Esophagus muscularis mucosa (tissue), 4 donors: ENCODE measurements around the gene MCM5. TPM values are rescaled to one million over a fixed set of nuclear protein-coding genes. Genes with fewer than 3 reads are reported as not detected.

Experiments used
- DNase-seq: peaks from one replicate; pipeline ENCODE4 v3.0.0-alpha.2; 2017; ENCODE audit errors: extremely low spot score
- H3K27ac ChIP-seq, 4 donors: fragments of 200-600 bp; sonication (generic); replicated peaks in 1 of 4; 1 replicate in 3 of 4; 2 replicates in 1 of 4; pipeline ENCODE4 v1.5.1; 2016 to 2019; ENCODE audit warnings: mild to moderate bottlenecking in 1 of 4
- H3K27me3 ChIP-seq, 4 donors: fragments of 200-600 bp; sonication (generic); one replicate each; pipeline versions ENCODE4 v1.5.1 to v1.6.0; 2016 to 2019
- H3K36me3 ChIP-seq, 4 donors: fragments of 200-600 bp; sonication (generic); one replicate each; pipeline ENCODE4 v1.5.1; 2016 to 2019
- H3K4me1 ChIP-seq, 4 donors: fragments of 200-600 bp; sonication (generic); one replicate each; pipeline ENCODE4 v1.5.1; 2016 to 2019
- H3K4me3 ChIP-seq, 4 donors: fragments of 200-600 bp; sonication (generic); 1 replicate in 2 of 4; 2 replicates in 2 of 4; pipeline ENCODE4 v1.5.1; 2016 to 2019; ENCODE audit warnings: mild to moderate bottlenecking in 4 of 4, moderate library complexity in 1 of 4
- H3K9me3 ChIP-seq, 4 donors: fragments of 200-600 bp; sonication (generic); 1 replicate in 3 of 4; 2 replicates in 1 of 4; pipeline ENCODE4 v1.5.1; 2016 to 2019
- EP300 ChIP-seq: sonication (generic); formaldehyde crosslinking; IDR thresholded peaks from one replicate; pipeline ENCODE4 v1.6.1; 2017; ENCODE audit warnings: antibody characterized with exemption
- POLR2A ChIP-seq: fragments of 450-650 bp; IDR thresholded peaks from one replicate; pipeline ENCODE4 v1.6.1; 2017; ENCODE audit warnings: antibody characterized with exemption, moderate library complexity, mild to moderate bottlenecking, low read depth
- POLR2AphosphoS5 ChIP-seq, 2 donors: sonication (generic); formaldehyde crosslinking; IDR thresholded peaks; one replicate each; pipeline ENCODE4 v1.6.1; 2017; ENCODE audit warnings: antibody characterized with exemption in 2 of 2
- WGBS: methylation state at CpG from one replicate; pipeline ENCODE4 v1.1.5; 2018; 5-methylcytosine and 5-hydroxymethylcytosine counted together
- intact Hi-C: fragments of 100-400 bp; cut with DNase I; formaldehyde crosslinking; loops from one replicate; pipeline ENCODE4 v1.15.1; 2023
- total RNA-seq, 4 donors: library from RNA; depleted of rRNA; stranded (reverse); fragments of >200 nt; gene quantifications; one replicate each; pipeline versions ENCODE4 v1.1.0 to v1.2.1, GENCODE V29; 2016
- TF ChIP-seq, protein P1 (sequence below), 3 experiments: fragments of 200-600 bp in 2 of 3; fragments of 450-650 bp in 1 of 3; sonication (generic) in 2 of 3; IDR thresholded peaks; one replicate each; pipeline ENCODE4 v1.5.1; 2017 to 2019; ENCODE audit warnings: antibody characterized with exemption in 3 of 3, mild to moderate bottlenecking in 2 of 3, moderate library complexity in 1 of 3

The MCM5 gene
- total RNA-seq, 4 donors from 2014 or later, result 9.1 to 22.2 (median 16.4) TPM

DNA sequence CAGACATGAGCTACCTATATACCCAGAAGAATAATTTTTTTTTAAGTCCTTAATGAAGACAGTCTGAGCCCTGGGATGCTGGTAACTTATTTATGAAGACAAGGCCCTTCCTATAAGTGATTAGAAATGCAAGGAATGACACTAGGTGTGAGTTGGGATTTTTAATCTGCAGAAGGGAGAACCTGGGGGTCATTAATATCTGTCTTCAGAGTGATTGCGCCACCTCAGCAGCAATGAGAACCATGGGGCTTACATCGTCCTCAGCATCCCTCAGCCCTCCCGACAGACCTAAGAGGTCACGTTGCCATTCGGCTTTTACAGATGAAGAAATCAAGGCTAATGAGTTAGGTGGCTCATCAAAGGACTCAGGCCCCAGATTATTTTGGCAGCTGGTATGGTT, 55.6 kb downstream of the MCM5 start:
- no peak for DNase-seq
- WGBS, result 90% methylated on average over 5 of the region's 5 CpGs
- intact Hi-C loops, result no loop called here
- TF ChIP-seq, protein P1, sequence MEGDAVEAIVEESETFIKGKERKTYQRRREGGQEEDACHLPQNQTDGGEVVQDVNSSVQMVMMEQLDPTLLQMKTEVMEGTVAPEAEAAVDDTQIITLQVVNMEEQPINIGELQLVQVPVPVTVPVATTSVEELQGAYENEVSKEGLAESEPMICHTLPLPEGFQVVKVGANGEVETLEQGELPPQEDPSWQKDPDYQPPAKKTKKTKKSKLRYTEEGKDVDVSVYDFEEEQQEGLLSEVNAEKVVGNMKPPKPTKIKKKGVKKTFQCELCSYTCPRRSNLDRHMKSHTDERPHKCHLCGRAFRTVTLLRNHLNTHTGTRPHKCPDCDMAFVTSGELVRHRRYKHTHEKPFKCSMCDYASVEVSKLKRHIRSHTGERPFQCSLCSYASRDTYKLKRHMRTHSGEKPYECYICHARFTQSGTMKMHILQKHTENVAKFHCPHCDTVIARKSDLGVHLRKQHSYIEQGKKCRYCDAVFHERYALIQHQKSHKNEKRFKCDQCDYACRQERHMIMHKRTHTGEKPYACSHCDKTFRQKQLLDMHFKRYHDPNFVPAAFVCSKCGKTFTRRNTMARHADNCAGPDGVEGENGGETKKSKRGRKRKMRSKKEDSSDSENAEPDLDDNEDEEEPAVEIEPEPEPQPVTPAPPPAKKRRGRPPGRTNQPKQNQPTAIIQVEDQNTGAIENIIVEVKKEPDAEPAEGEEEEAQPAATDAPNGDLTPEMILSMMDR (IDR thresholded peaks at IDR 0.05), result no peak
- TF ChIP-seq POLR2A (no peak), EP300 (no peak), POLR2AphosphoS5 (IDR thresholded peaks at IDR 0.05) (no peak)
- no peaks in the 10 kb centered on the region for H3K27me3 ChIP-seq
- peaks cover 0 to 12% (median 4%) of the 10 kb centered on the region in 4 donors for H3K4me1 ChIP-seq
- H3K36me3 ChIP-seq, result peaks cover 0 to 3% (median 0%) of the 10 kb centered on the region in 4 donors
- H3K27ac ChIP-seq, result no peak overlapping the region
- no peak overlapping the region for H3K4me3 ChIP-seq
- no peaks in the 10 kb centered on the region for H3K9me3 ChIP-seq

DNA sequence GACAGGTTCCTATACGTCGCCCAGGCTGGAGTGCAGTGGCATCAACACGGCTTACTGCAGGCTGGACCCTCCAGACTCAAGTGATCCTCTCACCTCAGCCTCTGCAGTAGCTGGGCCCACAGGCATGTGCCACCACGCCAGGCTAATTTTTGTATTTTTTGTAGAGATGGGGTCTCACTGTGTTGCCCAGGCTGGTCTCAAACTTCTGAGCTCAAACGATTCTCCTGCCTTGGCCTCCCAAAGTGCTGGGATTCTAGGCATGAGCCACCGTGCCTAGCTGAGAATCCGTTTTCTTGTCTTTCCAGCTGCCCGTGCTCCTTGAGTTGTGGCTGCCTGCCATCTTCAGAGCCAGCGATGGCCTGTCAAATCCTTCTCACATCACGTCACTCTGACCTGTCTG, 56.8 kb downstream of the MCM5 start:
- H3K4me1 ChIP-seq, result peaks cover 0 to 12% (median 4%) of the 10 kb centered on the region in 4 donors
- DNase-seq, result no peak
- no peaks in the 10 kb centered on the region for H3K9me3 ChIP-seq
- H3K36me3 ChIP-seq, result no peaks in the 10 kb centered on the region
- TF ChIP-seq, protein P1 (IDR thresholded peaks at IDR 0.05), result no peak
- TF ChIP-seq POLR2AphosphoS5 (IDR thresholded peaks at IDR 0.05) (no peak), POLR2A (no peak), EP300 (no peak)
- no peaks in the 10 kb centered on the region for H3K27me3 ChIP-seq
- 95% methylated on average over 10 of the region's 10 CpGs for WGBS
- no peak overlapping the region for H3K4me3 ChIP-seq
- intact Hi-C loops, result no loop called here
- H3K27ac ChIP-seq, result no peak overlapping the region

DNA sequence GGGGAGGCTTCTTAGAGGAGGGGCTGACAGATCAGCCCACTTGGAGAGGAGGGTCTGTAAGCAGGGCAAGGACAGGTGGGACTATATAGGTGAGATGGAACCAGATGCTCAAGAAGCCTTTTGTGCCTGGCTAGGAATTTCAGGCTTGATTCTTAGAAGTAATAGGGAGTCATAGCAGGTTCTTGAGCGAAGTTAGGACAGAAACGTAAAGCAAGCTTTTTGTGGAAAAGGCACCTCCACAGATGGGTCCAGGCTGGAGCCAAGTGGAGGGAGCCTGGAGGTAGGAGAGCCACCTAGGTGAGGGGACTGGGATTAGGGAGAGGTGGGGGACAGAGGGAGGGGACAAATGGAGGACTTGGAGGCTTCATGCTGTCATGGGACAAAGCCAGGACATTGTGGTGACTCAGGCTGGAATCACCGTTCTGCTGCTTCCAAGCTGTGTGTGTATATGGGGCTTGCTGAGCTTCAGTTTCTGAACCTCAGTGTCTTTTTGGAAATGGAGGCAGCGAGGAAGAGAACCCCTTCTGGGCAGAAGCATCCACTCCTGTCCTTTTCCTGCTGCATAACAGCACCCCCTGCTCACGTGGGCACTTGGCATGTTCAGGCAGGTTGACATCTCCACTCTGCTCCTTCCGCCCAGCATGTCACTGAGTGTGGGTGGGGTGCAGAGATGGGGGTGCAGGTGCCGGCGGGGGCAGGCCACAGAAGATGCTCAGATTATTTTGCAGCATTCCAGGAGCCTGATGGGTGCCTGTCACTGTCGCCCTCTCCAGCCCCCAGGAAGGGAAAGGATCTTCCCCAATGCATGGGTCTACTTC, 58.0 kb downstream of the MCM5 start:
- intact Hi-C loops, result no loop called here
- Histone ChIP-seq H3K36me3 (no peaks in the 10 kb centered on the region), H3K4me3 (no peak overlapping the region), H3K4me1 (peaks cover 0 to 12% (median 4%) of the 10 kb centered on the region in 4 donors), H3K9me3 (no peaks in the 10 kb centered on the region), H3K27ac (no peak overlapping the region), H3K27me3 (no peaks in the 10 kb centered on the region)
- TF ChIP-seq, protein P1 (IDR thresholded peaks at IDR 0.05), result no peak
- TF ChIP-seq POLR2AphosphoS5 (IDR thresholded peaks at IDR 0.05) (no peak), POLR2A (no peak), EP300 (no peak)
- 84% methylated on average over 8 of the region's 9 CpGs for WGBS
- DNase-seq, result no peak

DNA sequence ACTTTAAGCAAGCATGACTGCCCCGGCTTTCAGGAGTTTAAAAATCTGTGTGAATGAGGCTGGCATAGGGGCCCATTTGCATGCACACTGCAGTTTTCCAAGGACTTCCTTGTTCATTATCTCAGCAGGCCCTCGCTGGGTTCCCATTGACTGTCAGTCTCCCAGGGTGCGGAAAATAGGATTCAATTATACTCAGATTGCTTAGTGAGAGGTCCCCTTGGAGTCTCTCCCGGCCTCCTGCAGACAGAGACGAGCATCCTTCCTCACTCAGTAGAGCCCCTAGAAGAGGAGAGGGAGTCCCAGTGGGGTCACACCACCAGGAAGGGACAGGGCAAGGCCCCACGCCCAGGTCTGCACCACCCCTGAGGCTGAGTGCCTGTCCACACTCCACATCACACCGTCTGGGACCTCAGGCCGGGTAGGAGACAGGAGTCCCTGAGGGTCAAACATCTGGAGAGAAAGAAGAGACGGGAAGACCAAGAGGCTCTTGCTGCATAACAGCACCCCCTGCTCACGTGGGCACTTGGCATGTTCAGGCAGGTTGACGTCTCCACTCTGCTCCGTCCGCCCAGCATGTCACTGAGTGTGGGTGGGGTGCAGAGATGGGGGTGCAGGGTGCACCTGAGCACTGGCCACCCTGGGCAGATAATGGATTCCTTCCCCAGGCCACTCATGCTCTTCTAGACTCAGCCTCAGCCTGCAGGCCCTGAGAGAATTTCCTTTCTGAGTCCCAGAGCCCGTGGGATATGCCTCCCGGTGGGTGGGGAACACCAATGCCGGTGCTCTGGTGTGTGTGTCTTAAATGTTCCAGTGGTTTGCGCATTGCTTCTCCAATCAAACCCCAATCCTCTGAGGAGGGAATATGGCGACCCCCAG, 58.8 kb downstream of the MCM5 start:
- Histone ChIP-seq H3K4me3 (no peak overlapping the region), H3K36me3 (no peaks in the 10 kb centered on the region), H3K27me3 (no peaks in the 10 kb centered on the region), H3K4me1 (peaks cover 0 to 12% (median 4%) of the 10 kb centered on the region in 4 donors), H3K27ac (no peak overlapping the region), H3K9me3 (no peaks in the 10 kb centered on the region)
- TF ChIP-seq EP300, result no peak
- no peak for TF ChIP-seq POLR2A
- TF ChIP-seq, protein P1 (IDR thresholded peaks at IDR 0.05), result no peak
- TF ChIP-seq POLR2AphosphoS5 (IDR thresholded peaks at IDR 0.05), result no peak
- WGBS, result 90% methylated on average over 18 of the region's 18 CpGs
- DNase-seq, result no peak
- intact Hi-C loops, result no loop called here
